ENCODE results near the gene ITM2C.

ITM2C gene

DNA sequence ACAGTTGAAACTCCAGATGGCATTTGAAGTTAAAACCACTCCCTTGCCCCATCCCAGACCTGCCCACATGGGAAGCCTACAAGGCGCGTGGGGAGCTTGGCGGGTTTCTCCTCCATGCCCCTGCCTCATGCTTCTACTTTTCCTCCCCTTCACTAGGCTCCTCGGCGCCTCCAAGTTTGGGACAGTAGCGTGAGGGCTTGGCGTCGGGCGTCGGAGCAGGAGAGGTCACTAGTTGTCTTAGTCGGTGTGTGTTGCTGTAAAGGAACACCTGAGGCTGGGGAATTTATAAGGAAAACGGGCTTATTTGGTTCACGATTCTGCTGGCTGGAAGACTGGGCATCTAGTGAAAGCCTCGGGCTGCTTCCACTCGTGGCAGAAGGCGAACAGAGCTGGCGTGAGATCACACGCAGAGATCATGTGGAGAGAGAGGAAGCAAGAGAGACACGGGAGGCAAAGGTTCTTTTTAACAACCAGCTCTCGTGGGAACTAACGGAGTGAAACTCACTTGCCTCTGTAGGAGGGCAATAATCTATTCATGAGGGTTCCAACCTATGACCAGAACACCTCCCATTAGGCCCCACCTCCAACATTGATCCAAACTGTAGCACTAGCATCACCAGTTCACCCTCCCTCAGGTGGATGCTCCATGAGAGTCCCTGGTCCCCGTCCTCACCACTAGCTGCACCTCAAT, 25.3 kb downstream of the ITM2C start:
- no peak overlapping the region for H3K9ac ChIP-seq (ENCODE audit: low read depth, low read length, poor library complexity)
- no peak overlapping the region for H3K4me2 ChIP-seq (ENCODE audit: insufficient read depth, low read length, poor library complexity, severe bottlenecking)
- H2AFZ ChIP-seq (ENCODE audit: low read length) = no peak overlapping the region
- no peak overlapping the region for H3K23ac ChIP-seq (ENCODE audit: low read depth, low read length, poor library complexity)
- no peaks in the 10 kb centered on the region for H3K27me3 ChIP-seq (ENCODE audit: control insufficient read depth in 3 of 3, insufficient read depth in 3 of 3, low read depth in 1 of 3, low read length in 3 of 3)
- no peak for DNase-seq (ENCODE audit: low spot score)
- H2BK15ac ChIP-seq (ENCODE audit: low read length) = no peak overlapping the region
- H2BK5ac ChIP-seq (ENCODE audit: low read length) = no peak overlapping the region
- WGBS, 2 donors (ENCODE audit: extremely low coverage in 2 of 2, insufficient read length in 2 of 2, insufficient replicate concordance in 1 of 2) = no CpG with 5 or more reads among the region's 22 CpGs
- H3K9me3 ChIP-seq (replicated peaks in 1 of 2; ENCODE audit: control insufficient read depth in 2 of 2, insufficient read depth in 1 of 2, low read depth in 1 of 2, low read length in 2 of 2) = peaks cover 0 to 11% of the 10 kb centered on the region in 2 donors
- no peak overlapping the region for H3K4me3 ChIP-seq (ENCODE audit: low read length in 2 of 2)
- no peak overlapping the region for H4K91ac ChIP-seq (ENCODE audit: low read depth, low read length, poor library complexity)
- no peaks in the 10 kb centered on the region for H3K36me3 ChIP-seq (replicated peaks in 1 of 2; ENCODE audit: control insufficient read depth in 2 of 2, insufficient read depth in 2 of 2, low read length in 2 of 2)
- H3K18ac ChIP-seq (ENCODE audit: low read length) = no peak overlapping the region
- no peak overlapping the region for H4K8ac ChIP-seq (ENCODE audit: low read depth, low read length)
- no peak overlapping the region for H3K27ac ChIP-seq (replicated peaks; ENCODE audit: low read length)
- no peak overlapping the region for H2AK5ac ChIP-seq (ENCODE audit: low read depth, low read length)
- H3K4ac ChIP-seq (ENCODE audit: low read length) = no peak overlapping the region
- H3K4me1 ChIP-seq (ENCODE audit: control insufficient read depth in 2 of 2, insufficient read depth in 1 of 2, low read depth in 1 of 2, low read length in 2 of 2) = peaks cover 19 to 44% of the 10 kb centered on the region in 2 donors
- no peak overlapping the region for H3K14ac ChIP-seq (ENCODE audit: low read length)
- no peak overlapping the region for H2BK120ac ChIP-seq (ENCODE audit: low read depth, low read length)
- H2BK12ac ChIP-seq (ENCODE audit: low read length) = no peak overlapping the region
- no peaks in the 10 kb centered on the region for H3K79me1 ChIP-seq (ENCODE audit: low read depth, low read length)

DNA sequence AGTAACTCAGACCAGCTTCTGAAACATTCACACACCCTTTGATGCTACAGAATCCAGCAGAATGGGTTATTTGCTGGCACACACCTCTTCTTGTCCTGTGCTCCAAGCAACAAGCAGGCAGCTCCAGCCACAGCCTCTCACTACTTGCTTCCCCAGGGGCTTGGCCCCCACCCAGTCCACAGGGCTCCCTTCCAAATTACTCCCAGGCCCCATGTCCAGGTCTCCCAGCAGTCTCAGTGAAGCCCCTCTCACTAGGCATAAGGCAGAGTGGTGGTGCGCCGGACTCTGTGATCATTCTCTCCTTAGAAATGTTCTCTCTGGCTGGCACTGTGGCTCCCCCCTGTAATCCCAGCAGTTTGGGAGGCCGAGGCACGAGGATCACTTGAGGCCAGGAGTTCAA, 25.9 kb downstream of the ITM2C start:
- Histone ChIP-seq H2BK5ac (ENCODE audit: low read length) (no peak overlapping the region), H3K36me3 (replicated peaks in 1 of 2; ENCODE audit: control insufficient read depth in 2 of 2, insufficient read depth in 2 of 2, low read length in 2 of 2) (no peaks in the 10 kb centered on the region), H3K9me3 (replicated peaks in 1 of 2; ENCODE audit: control insufficient read depth in 2 of 2, insufficient read depth in 1 of 2, low read depth in 1 of 2, low read length in 2 of 2) (peaks cover 0 to 11% of the 10 kb centered on the region in 2 donors), H3K79me1 (ENCODE audit: low read depth, low read length) (no peaks in the 10 kb centered on the region), H3K27me3 (ENCODE audit: control insufficient read depth in 3 of 3, insufficient read depth in 3 of 3, low read depth in 1 of 3, low read length in 3 of 3) (no peaks in the 10 kb centered on the region), H3K4me3 (ENCODE audit: low read length in 2 of 2) (no peak overlapping the region), H3K18ac (ENCODE audit: low read length) (no peak overlapping the region), H2AK5ac (ENCODE audit: low read depth, low read length) (no peak overlapping the region), H4K8ac (ENCODE audit: low read depth, low read length) (no peak overlapping the region), H2BK12ac (ENCODE audit: low read length) (no peak overlapping the region), H3K9ac (ENCODE audit: low read depth, low read length, poor library complexity) (no peak overlapping the region), H2BK120ac (ENCODE audit: low read depth, low read length) (no peak overlapping the region), H3K4me1 (ENCODE audit: control insufficient read depth in 2 of 2, insufficient read depth in 1 of 2, low read depth in 1 of 2, low read length in 2 of 2) (peaks cover 16 to 38% of the 10 kb centered on the region in 2 donors), H4K91ac (ENCODE audit: low read depth, low read length, poor library complexity) (no peak overlapping the region), H3K23ac (ENCODE audit: low read depth, low read length, poor library complexity) (no peak overlapping the region), H3K4me2 (ENCODE audit: insufficient read depth, low read length, poor library complexity, severe bottlenecking) (no peak overlapping the region), H2AFZ (ENCODE audit: low read length) (no peak overlapping the region), H3K14ac (ENCODE audit: low read length) (no peak overlapping the region), H3K4ac (ENCODE audit: low read length) (no peak overlapping the region), H2BK15ac (ENCODE audit: low read length) (no peak overlapping the region), H3K27ac (replicated peaks; ENCODE audit: low read length) (no peak overlapping the region)
- no CpG with 5 or more reads among the region's 4 CpGs for WGBS, 2 donors (ENCODE audit: extremely low coverage in 2 of 2, insufficient read length in 2 of 2, insufficient replicate concordance in 1 of 2)
- DNase-seq (ENCODE audit: low spot score) = no peak

DNA sequence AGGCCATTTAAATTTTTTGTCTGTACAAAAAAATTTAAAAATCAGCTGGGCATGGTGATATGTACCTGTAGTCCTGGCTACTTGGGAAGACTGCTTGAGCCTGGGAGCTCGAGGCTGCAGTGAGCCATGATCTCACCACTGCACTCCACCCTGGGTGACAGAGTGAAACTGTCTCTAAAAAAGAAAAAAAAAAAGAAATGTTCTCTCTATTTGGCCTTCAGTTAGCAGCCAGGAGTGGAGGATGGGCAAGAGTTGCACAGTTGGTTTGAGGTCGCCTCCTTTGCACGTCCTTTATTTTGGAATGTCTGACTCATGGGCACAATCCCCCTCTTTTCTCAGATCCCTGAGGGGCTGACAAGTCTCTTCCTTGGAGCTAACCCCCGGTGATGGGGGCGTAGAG, 26.3 kb downstream of the ITM2C start:
- no peak overlapping the region for H2AK5ac ChIP-seq (ENCODE audit: low read depth, low read length)
- no peak overlapping the region for H2BK12ac ChIP-seq (ENCODE audit: low read length)
- H3K79me1 ChIP-seq (ENCODE audit: low read depth, low read length) = no peaks in the 10 kb centered on the region
- no peak for DNase-seq (ENCODE audit: low spot score)
- H3K9ac ChIP-seq (ENCODE audit: low read depth, low read length, poor library complexity) = no peak overlapping the region
- no peak overlapping the region for H2BK15ac ChIP-seq (ENCODE audit: low read length)
- H3K4me3 ChIP-seq (ENCODE audit: low read length in 2 of 2) = no peak overlapping the region
- no CpG with 5 or more reads among the region's 5 CpGs for WGBS, 2 donors (ENCODE audit: extremely low coverage in 2 of 2, insufficient read length in 2 of 2, insufficient replicate concordance in 1 of 2)
- no peak overlapping the region for H4K8ac ChIP-seq (ENCODE audit: low read depth, low read length)
- H2BK120ac ChIP-seq (ENCODE audit: low read depth, low read length) = no peak overlapping the region
- H3K23ac ChIP-seq (ENCODE audit: low read depth, low read length, poor library complexity) = no peak overlapping the region
- no peaks in the 10 kb centered on the region for H3K27me3 ChIP-seq (ENCODE audit: control insufficient read depth in 3 of 3, insufficient read depth in 3 of 3, low read depth in 1 of 3, low read length in 3 of 3)
- peaks cover 12 to 36% of the 10 kb centered on the region in 2 donors for H3K4me1 ChIP-seq (ENCODE audit: control insufficient read depth in 2 of 2, insufficient read depth in 1 of 2, low read depth in 1 of 2, low read length in 2 of 2)
- no peak overlapping the region for H3K4ac ChIP-seq (ENCODE audit: low read length)
- no peak overlapping the region for H3K27ac ChIP-seq (replicated peaks; ENCODE audit: low read length)
- no peak overlapping the region for H4K91ac ChIP-seq (ENCODE audit: low read depth, low read length, poor library complexity)
- H3K14ac ChIP-seq (ENCODE audit: low read length) = no peak overlapping the region
- H3K18ac ChIP-seq (ENCODE audit: low read length) = no peak overlapping the region
- H3K9me3 ChIP-seq (replicated peaks in 1 of 2; ENCODE audit: control insufficient read depth in 2 of 2, insufficient read depth in 1 of 2, low read depth in 1 of 2, low read length in 2 of 2) = peaks cover 0 to 11% of the 10 kb centered on the region in 2 donors
- H2AFZ ChIP-seq (ENCODE audit: low read length) = peak overlapping the region; percentile 67
- no peak overlapping the region for H2BK5ac ChIP-seq (ENCODE audit: low read length)
- H3K36me3 ChIP-seq (replicated peaks in 1 of 2; ENCODE audit: control insufficient read depth in 2 of 2, insufficient read depth in 2 of 2, low read length in 2 of 2) = no peaks in the 10 kb centered on the region
- no peak overlapping the region for H3K4me2 ChIP-seq (ENCODE audit: insufficient read depth, low read length, poor library complexity, severe bottlenecking)

DNA sequence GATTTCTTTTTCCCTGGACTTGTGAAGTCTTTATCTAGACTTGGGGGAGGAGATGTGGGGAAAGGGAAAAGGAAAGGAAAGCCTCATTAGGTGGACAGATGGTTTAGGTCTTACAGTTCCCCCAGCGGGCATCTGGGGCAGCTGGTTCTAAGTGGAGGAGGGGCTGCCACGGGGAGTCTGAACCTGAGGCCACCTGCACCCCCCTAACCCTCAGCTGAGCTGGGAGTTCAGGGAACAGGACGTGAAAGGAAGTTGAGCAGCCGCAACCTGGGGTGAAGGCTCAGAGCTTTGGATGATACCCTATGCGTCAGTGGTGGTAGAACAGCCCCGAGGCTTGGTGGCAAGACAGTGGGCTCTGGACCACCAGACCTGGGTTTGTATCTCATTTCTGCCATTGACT, 26.8 kb downstream of the ITM2C start:
- Histone ChIP-seq H2BK15ac (ENCODE audit: low read length) (no peak overlapping the region), H3K14ac (ENCODE audit: low read length) (no peak overlapping the region), H2AK5ac (ENCODE audit: low read depth, low read length) (peak overlapping the region; percentile 21), H3K36me3 (replicated peaks in 1 of 2; ENCODE audit: control insufficient read depth in 2 of 2, insufficient read depth in 2 of 2, low read length in 2 of 2) (no peaks in the 10 kb centered on the region), H3K4me1 (ENCODE audit: control insufficient read depth in 2 of 2, insufficient read depth in 1 of 2, low read depth in 1 of 2, low read length in 2 of 2) (peaks cover 8 to 31% of the 10 kb centered on the region in 2 donors), H3K23ac (ENCODE audit: low read depth, low read length, poor library complexity) (no peak overlapping the region), H4K91ac (ENCODE audit: low read depth, low read length, poor library complexity) (no peak overlapping the region), H3K9me3 (replicated peaks in 1 of 2; ENCODE audit: control insufficient read depth in 2 of 2, insufficient read depth in 1 of 2, low read depth in 1 of 2, low read length in 2 of 2) (peaks cover 0 to 11% of the 10 kb centered on the region in 2 donors), H2AFZ (ENCODE audit: low read length) (peak overlapping the region; percentile 67), H2BK120ac (ENCODE audit: low read depth, low read length) (no peak overlapping the region), H3K4me2 (ENCODE audit: insufficient read depth, low read length, poor library complexity, severe bottlenecking) (no peak overlapping the region), H3K27ac (replicated peaks; ENCODE audit: low read length) (no peak overlapping the region), H3K27me3 (ENCODE audit: control insufficient read depth in 3 of 3, insufficient read depth in 3 of 3, low read depth in 1 of 3, low read length in 3 of 3) (no peaks in the 10 kb centered on the region), H3K18ac (ENCODE audit: low read length) (peak overlapping the region; percentile 49), H3K79me1 (ENCODE audit: low read depth, low read length) (no peaks in the 10 kb centered on the region), H3K9ac (ENCODE audit: low read depth, low read length, poor library complexity) (no peak overlapping the region), H3K4ac (ENCODE audit: low read length) (no peak overlapping the region), H2BK5ac (ENCODE audit: low read length) (no peak overlapping the region), H3K4me3 (ENCODE audit: low read length in 2 of 2) (no peak overlapping the region), H2BK12ac (ENCODE audit: low read length) (peak overlapping the region; percentile 82), H4K8ac (ENCODE audit: low read depth, low read length) (no peak overlapping the region)
- no CpG with 5 or more reads among the region's 6 CpGs for WGBS, 2 donors (ENCODE audit: extremely low coverage in 2 of 2, insufficient read length in 2 of 2, insufficient replicate concordance in 1 of 2)
- no peak for DNase-seq (ENCODE audit: low spot score)
